ENCODE data around the gene ABCC4.

The ABCC4 gene

DNA sequence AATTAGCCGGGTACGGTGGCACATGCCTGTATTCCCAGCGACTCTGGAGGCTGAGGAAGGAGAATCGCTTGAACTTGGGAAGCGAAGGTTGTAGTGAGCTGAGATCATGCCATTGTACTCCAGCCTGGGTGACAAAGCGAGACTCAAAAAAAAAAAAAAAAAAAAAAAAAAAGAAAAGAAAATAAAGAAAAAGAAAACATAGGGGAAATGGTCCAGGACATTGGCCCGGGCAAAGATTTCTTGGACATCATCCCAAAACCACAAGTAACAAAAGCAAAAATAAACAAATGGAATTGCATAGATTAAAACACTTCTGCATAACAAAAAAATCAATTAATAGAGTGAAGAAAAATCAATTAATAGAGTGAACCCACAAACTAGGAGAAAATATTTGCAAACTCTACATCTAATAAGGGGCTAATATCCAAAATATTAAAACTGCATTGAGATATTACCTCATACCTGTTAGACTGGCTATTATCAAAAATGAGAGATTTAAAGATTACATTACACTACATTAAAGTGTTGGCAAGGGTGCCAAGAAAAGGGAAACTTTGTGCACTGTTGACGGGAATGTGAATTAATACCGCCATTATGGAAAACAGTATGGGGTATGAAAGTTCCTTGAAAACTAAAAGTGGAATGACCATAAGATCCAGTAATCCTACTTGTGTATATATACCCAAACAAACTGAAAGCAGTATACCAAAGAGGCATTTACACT lies 18.5 kb upstream of the ABCC4 start (continued):
- TF ChIP-seq, protein P1, sequence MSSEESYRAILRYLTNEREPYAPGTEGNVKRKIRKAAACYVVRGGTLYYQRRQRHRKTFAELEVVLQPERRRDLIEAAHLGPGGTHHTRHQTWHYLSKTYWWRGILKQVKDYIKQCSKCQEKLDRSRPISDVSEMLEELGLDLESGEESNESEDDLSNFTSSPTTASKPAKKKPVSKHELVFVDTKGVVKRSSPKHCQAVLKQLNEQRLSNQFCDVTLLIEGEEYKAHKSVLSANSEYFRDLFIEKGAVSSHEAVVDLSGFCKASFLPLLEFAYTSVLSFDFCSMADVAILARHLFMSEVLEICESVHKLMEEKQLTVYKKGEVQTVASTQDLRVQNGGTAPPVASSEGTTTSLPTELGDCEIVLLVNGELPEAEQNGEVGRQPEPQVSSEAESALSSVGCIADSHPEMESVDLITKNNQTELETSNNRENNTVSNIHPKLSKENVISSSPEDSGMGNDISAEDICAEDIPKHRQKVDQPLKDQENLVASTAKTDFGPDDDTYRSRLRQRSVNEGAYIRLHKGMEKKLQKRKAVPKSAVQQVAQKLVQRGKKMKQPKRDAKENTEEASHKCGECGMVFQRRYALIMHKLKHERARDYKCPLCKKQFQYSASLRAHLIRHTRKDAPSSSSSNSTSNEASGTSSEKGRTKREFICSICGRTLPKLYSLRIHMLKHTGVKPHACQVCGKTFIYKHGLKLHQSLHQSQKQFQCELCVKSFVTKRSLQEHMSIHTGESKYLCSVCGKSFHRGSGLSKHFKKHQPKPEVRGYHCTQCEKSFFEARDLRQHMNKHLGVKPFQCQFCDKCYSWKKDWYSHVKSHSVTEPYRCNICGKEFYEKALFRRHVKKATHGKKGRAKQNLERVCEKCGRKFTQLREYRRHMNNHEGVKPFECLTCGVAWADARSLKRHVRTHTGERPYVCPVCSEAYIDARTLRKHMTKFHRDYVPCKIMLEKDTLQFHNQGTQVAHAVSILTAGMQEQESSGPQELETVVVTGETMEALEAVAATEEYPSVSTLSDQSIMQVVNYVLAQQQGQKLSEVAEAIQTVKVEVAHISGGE (tag by site-specific recombination; conservative IDR thresholded peaks at IDR 0.05; ENCODE audit: low read depth) = no peak
- TF ChIP-seq BCL11B (tag by site-specific recombination; IDR thresholded peaks at IDR 0.05; ENCODE audit: low read depth) = no peak
- TF ChIP-seq, protein P2, sequence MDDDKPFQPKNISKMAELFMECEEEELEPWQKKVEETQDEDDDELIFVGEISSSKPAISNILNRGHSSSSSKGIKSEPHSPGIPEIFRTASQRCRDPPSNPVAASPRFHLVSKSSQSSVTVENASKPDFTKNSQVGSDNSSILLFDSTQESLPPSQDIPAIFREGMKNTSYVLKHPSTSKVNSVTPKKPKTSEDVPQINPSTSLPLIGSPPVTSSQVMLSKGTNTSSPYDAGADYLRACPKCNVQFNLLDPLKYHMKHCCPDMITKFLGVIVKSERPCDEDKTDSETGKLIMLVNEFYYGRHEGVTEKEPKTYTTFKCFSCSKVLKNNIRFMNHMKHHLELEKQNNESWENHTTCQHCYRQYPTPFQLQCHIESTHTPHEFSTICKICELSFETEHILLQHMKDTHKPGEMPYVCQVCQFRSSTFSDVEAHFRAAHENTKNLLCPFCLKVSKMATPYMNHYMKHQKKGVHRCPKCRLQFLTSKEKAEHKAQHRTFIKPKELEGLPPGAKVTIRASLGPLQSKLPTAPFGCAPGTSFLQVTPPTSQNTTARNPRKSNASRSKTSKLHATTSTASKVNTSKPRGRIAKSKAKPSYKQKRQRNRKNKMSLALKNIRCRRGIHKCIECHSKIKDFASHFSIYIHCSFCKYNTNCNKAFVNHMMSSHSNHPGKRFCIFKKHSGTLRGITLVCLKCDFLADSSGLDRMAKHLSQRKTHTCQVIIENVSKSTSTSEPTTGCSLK (tag by site-specific recombination; IDR thresholded peaks at IDR 0.05) = no peak
- TF ChIP-seq TCF7L2 (IDR thresholded peaks at IDR 0.05; ENCODE audit: borderline replicate concordance, low read depth, low read length) = no peak
- TF ChIP-seq ZNF555 (tag by site-specific recombination; conservative IDR thresholded peaks at IDR 0.05) = no peak
- no peak for TF ChIP-seq ZNF596 (tag by site-specific recombination; IDR thresholded peaks at IDR 0.05)
- TF ChIP-seq ZNF837 (tag by site-specific recombination; IDR thresholded peaks at IDR 0.05) = no peak
- TF ChIP-seq ZNF2 (tag by site-specific recombination; IDR thresholded peaks at IDR 0.05) = no peak
- TF ChIP-seq ZNF776 (tag by site-specific recombination; IDR thresholded peaks at IDR 0.05; ENCODE audit: borderline replicate concordance) = no peak
- TF ChIP-seq ZNF157 (tag by site-specific recombination; IDR thresholded peaks at IDR 0.05) = no peak
- no peak for TF ChIP-seq ZNF132 (tag by site-specific recombination; IDR thresholded peaks at IDR 0.05; ENCODE audit: borderline replicate concordance)
- no peak for TF ChIP-seq RBAK (tag by site-specific recombination; IDR thresholded peaks at IDR 0.05)
- TF ChIP-seq ZNF791 (tag by site-specific recombination; IDR thresholded peaks at IDR 0.05) = no peak
- TF ChIP-seq KLF16 (tag by site-specific recombination; IDR thresholded peaks at IDR 0.05) = no peak
- no peak for TF ChIP-seq ZFP69B (tag by site-specific recombination; IDR thresholded peaks at IDR 0.05)
- no peak for TF ChIP-seq ZNF133 (tag by site-specific recombination; IDR thresholded peaks at IDR 0.05)
- no peak for TF ChIP-seq ZNF239 (tag by site-specific recombination; IDR thresholded peaks at IDR 0.05)
- peak; percentile 64; the same call in 1 of the 2 replicates for TF ChIP-seq ZBTB17 (tag by site-specific recombination; IDR thresholded peaks at IDR 0.05)
- no peak for TF ChIP-seq ZNF660 (tag by site-specific recombination; IDR thresholded peaks at IDR 0.05)
- 0 out of 2 replicates have a peak, but pooled peaks have one; percentile 19 for TF ChIP-seq ZNF121 (tag by site-specific recombination; IDR thresholded peaks at IDR 0.05)
- no peak for TF ChIP-seq ZNF549 (tag by site-specific recombination; IDR thresholded peaks at IDR 0.05)
- no peak for TF ChIP-seq ZFHX2 (tag by site-specific recombination; conservative IDR thresholded peaks at IDR 0.05)
- TF ChIP-seq ZNF670 (tag by site-specific recombination; IDR thresholded peaks at IDR 0.05; ENCODE audit: low read depth) = no peak
- no peak for TF ChIP-seq YY1 (tag by site-specific recombination; IDR thresholded peaks at IDR 0.05)
- TF ChIP-seq, protein P3, sequence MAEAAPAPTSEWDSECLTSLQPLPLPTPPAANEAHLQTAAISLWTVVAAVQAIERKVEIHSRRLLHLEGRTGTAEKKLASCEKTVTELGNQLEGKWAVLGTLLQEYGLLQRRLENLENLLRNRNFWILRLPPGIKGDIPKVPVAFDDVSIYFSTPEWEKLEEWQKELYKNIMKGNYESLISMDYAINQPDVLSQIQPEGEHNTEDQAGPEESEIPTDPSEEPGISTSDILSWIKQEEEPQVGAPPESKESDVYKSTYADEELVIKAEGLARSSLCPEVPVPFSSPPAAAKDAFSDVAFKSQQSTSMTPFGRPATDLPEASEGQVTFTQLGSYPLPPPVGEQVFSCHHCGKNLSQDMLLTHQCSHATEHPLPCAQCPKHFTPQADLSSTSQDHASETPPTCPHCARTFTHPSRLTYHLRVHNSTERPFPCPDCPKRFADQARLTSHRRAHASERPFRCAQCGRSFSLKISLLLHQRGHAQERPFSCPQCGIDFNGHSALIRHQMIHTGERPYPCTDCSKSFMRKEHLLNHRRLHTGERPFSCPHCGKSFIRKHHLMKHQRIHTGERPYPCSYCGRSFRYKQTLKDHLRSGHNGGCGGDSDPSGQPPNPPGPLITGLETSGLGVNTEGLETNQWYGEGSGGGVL (tag by site-specific recombination; IDR thresholded peaks at IDR 0.05) = no peak
- no peak for TF ChIP-seq SETDB1 (IDR thresholded peaks at IDR 0.05; ENCODE audit: insufficient read length, low read length)
- no peak for TF ChIP-seq ZNF423 (tag by site-specific recombination; IDR thresholded peaks at IDR 0.05)
- TF ChIP-seq ZNF404 (tag by site-specific recombination; IDR thresholded peaks at IDR 0.05) = no peak
- TF ChIP-seq ZNF19 (tag by site-specific recombination; IDR thresholded peaks at IDR 0.05; ENCODE audit: low read depth) = no peak
- 0 out of 2 replicates have a peak, but pooled peaks have one; percentile 14 for TF ChIP-seq ZNF366 (tag by site-specific recombination; conservative IDR thresholded peaks at IDR 0.05)
- no peak for TF ChIP-seq ZNF211 (tag by site-specific recombination; IDR thresholded peaks at IDR 0.05; ENCODE audit: low read depth)
- TF ChIP-seq ZNF629 (tag by site-specific recombination; IDR thresholded peaks at IDR 0.05) = peak; percentile 44
- TF ChIP-seq ZNF292 (tag by site-specific recombination; IDR thresholded peaks at IDR 0.05; ENCODE audit: borderline replicate concordance, low read depth) = no peak
